Subcutaneous adipose tissue (tissue), 4 donors: Measurements from ENCODE around the gene GULP1. TPM values are rescaled to one million over a fixed set of nuclear protein-coding genes. Genes with fewer than 3 reads are reported as not detected.

Source experiments
- CTCF ChIP-seq: fragments of 450-650 bp; IDR thresholded peaks from one replicate; pipeline ENCODE4 v1.5.1; 2016; ENCODE audit warnings: low read depth, mild to moderate bottlenecking, control low read depth, antibody characterized with exemption, moderate library complexity
- total RNA-seq, 4 donors: library from RNA; depleted of rRNA; stranded (reverse); fragments of >200 nt; gene quantifications; one replicate each; pipeline ENCODE4 v1.1.0, GENCODE V29; 2016

Gene GULP1
- total RNA-seq, 4 donors from 2014 or later: 13.3 to 42.2 (median 30.3) TPM

- no peak for TF ChIP-seq CTCF
These were observed 24.7 kb downstream of the GULP1 start for GRCh38 chr2:188316342-188316741.

GRCh38 chr2:188316791-188317423, 25.2 kb downstream of the GULP1 start:
- TF ChIP-seq CTCF: no peak

DNA sequence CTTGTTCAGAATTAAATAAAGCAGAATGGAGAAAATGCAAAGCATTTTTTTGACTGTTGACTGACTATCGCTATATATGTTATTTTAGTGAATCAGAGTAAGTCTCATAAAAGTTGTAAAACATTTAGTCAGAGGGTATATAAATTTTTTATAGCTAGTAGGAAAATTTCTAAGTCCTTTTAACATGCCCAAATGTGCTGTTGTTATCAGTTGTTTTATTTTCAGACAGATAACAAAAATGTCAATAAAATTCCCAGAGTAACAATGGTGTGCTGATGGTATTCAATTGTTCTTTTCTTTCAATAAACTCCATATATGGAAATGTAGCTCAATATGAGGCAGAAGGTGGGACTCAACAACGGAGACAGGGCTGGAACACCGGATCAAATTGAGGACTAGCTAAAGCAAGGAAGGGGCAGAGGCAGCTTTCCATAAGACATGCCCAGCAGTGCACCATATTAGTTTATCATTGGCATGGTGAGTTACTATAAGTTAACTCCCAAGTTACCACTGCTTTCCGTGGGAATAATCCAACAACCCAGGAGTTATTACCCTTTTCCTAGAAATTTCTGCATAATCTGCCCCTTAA, 26.6 kb downstream of the GULP1 start:
- TF ChIP-seq CTCF: no peak

DNA sequence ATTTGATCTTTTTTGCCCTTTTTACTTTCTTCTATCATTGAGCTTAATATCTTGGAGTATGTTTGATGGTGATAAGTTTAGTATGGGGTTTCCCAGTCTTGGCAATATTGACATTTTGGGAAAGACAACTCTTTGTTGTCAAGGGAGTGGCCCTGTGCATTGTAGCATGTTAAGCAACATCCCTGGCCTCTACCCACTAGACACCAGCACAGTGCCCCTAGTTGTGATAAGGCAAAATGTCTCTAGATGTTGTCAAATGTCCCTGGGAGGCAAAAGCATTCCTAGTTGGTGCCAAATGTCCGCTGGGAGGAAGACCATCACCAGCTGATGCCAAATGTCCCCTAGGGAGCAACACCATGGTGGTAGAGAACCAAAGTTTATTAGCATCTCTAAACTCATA, 28.2 kb downstream of the GULP1 start:
- TF ChIP-seq CTCF: no peak

GRCh38 chr2:188320861-188321260, 29.2 kb downstream of the GULP1 start:
- TF ChIP-seq CTCF: no peak

DNA sequence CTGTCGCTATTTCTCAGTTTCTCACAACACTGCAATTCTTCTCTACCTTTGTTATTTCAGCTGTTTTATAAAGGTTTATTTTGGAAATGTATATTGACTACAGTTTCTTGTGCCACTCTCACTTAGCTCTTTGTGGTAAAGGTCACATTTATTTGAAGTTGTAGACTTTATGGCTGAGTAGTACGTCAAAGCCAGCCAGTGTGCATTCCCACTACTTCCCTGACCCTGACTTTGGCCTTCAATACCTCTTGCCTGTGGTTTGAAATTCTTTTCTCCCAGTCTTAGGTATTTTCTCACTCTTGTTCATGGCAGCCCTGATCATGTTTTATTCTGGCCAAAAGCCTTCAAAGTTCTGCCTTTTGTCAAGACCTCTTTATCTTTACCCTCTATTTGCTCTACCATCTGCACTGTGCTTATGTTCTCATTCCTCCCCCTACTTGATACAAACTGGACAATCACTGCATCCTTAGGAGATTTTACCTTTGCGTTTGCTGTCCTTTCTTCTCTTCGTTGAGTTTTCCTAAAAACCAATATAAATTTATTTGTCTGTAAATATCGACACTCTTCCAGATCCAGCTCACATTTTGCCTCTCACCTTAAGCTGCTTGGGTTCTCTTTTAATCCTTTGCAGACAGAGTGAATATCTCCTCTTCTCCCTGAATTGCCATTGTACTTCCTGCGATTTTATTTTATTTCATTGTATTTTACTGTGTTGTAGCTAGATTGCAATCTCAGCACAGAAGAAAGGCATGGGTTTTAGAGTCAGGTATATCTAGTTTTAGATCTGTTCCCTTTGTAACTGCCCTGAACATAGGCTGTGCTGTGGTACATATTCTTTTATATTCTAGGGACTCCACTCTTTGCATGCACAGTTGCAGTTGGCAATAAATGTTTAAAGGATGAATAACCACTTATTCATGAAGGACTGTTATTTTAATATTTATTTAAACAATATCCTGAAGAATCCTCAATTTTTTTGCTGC, 31.2 kb downstream of the GULP1 start:
- no peak for TF ChIP-seq CTCF

GRCh38 chr2:188324067-188324466, 32.4 kb downstream of the GULP1 start:
- no peak for TF ChIP-seq CTCF
